ENCODE measurements around the gene DTX2. TPM values are rescaled to one million over a fixed set of nuclear protein-coding genes. Genes with fewer than 3 reads are reported as not detected.
"Not testable (repeated sequence)": the region's sequence is repeated elsewhere in the genome, so short reads cannot be mapped to it uniquely, and the experiment has no call there.

DTX2 gene
- total RNA-seq, 1 experiment from 2014 or later = 100 TPM

GRCh38 chr7:76437873-76438272 is 23.6 kb upstream of the DTX2 start:
- H4K20me1 ChIP-seq (ENCODE audit: insufficient read depth); H3K79me2 ChIP-seq (ENCODE audit: low read depth); intact Hi-C loops (cut with micrococcal nuclease; ENCODE audit: unreplicated experiment); H3K36me3 ChIP-seq (ENCODE audit: low read depth); H3K4me1 ChIP-seq (replicated peaks; ENCODE audit: insufficient read depth); H3K4me3 ChIP-seq; CTCF ChIA-PET; H3K9me2 ChIP-seq (ENCODE audit: insufficient read depth); H2AFZ ChIP-seq; H3K9me3 ChIP-seq (ENCODE audit: insufficient read depth, low read depth); BruUV-seq (replicated peaks); H3F3A ChIP-seq (ENCODE audit: insufficient read depth, low read depth); H3K27me3 ChIP-seq (ENCODE audit: insufficient read depth, low read depth); POLR2A ChIA-PET (ENCODE audit: unreplicated experiment): not testable (repeated sequence)
- 0 out of 2 replicates have a peak overlapping the region, but pooled peaks have one; percentile 26 for H3K4me2 ChIP-seq
- peak; percentile 70 for TF ChIP-seq CTCF (conservative IDR thresholded peaks at IDR 0.05)
- peak; percentile 81 to 83 for DNase-seq
- peak overlapping the region; percentile 93 for H3K27ac ChIP-seq

GRCh38 chr7:76439120-76439888 is 22.2 kb upstream of the DTX2 start:
- intact Hi-C loops (cut with micrococcal nuclease; ENCODE audit: unreplicated experiment); POLR2A ChIA-PET (ENCODE audit: unreplicated experiment): not testable (repeated sequence)

GRCh38 chr7:76440404-76440803 is 21.1 kb upstream of the DTX2 start:
- H3K4me1 ChIP-seq (replicated peaks; ENCODE audit: insufficient read depth); H3F3A ChIP-seq (ENCODE audit: insufficient read depth, low read depth); intact Hi-C loops (cut with micrococcal nuclease; ENCODE audit: unreplicated experiment); H3K27ac ChIP-seq; CTCF ChIA-PET; H2AFZ ChIP-seq; H3K79me2 ChIP-seq (ENCODE audit: low read depth); H4K20me1 ChIP-seq (ENCODE audit: insufficient read depth); DNase-seq; H3K9me2 ChIP-seq (ENCODE audit: insufficient read depth); H3K36me3 ChIP-seq (ENCODE audit: low read depth); H3K4me3 ChIP-seq; POLR2A ChIA-PET (ENCODE audit: unreplicated experiment); H3K9me3 ChIP-seq (ENCODE audit: insufficient read depth, low read depth); H3K4me2 ChIP-seq; BruUV-seq (replicated peaks); H3K27me3 ChIP-seq (ENCODE audit: insufficient read depth, low read depth): not testable (repeated sequence)

More at GRCh38 chr7:76439120-76439888, 22.2 kb upstream of the DTX2 start:
- H3K9me2 ChIP-seq (ENCODE audit: insufficient read depth); H3K4me1 ChIP-seq (replicated peaks; ENCODE audit: insufficient read depth); H3K9me3 ChIP-seq (ENCODE audit: insufficient read depth, low read depth); BruUV-seq (replicated peaks); H3F3A ChIP-seq (ENCODE audit: insufficient read depth, low read depth); H2AFZ ChIP-seq; H3K4me2 ChIP-seq; H4K20me1 ChIP-seq (ENCODE audit: insufficient read depth); H3K27me3 ChIP-seq (ENCODE audit: insufficient read depth, low read depth); DNase-seq; CTCF ChIA-PET; H3K79me2 ChIP-seq (ENCODE audit: low read depth); H3K4me3 ChIP-seq; H3K36me3 ChIP-seq (ENCODE audit: low read depth): not testable (repeated sequence)
- 0 out of 2 replicates have a peak overlapping the region, but pooled peaks have one; percentile 29 for H3K27ac ChIP-seq

- H3K9me2 ChIP-seq (ENCODE audit: insufficient read depth); H3K79me2 ChIP-seq (ENCODE audit: low read depth); H3K36me3 ChIP-seq (ENCODE audit: low read depth); H2AFZ ChIP-seq; H3K4me2 ChIP-seq; H3K27me3 ChIP-seq (ENCODE audit: insufficient read depth, low read depth); H3K4me1 ChIP-seq (replicated peaks; ENCODE audit: insufficient read depth); H3K4me3 ChIP-seq; H3K9me3 ChIP-seq (ENCODE audit: insufficient read depth, low read depth); CTCF ChIA-PET; BruUV-seq (replicated peaks); POLR2A ChIA-PET (ENCODE audit: unreplicated experiment); DNase-seq; intact Hi-C loops (cut with micrococcal nuclease; ENCODE audit: unreplicated experiment); H4K20me1 ChIP-seq (ENCODE audit: insufficient read depth); H3F3A ChIP-seq (ENCODE audit: insufficient read depth, low read depth); H3K27ac ChIP-seq: not testable (repeated sequence)
Measured at GRCh38 chr7:76441792-76442191, 19.7 kb upstream of the DTX2 start.

- intact Hi-C loops (cut with micrococcal nuclease; ENCODE audit: unreplicated experiment) = not testable (repeated sequence)
Measured at GRCh38 chr7:76442664-76443446, 18.7 kb upstream of the DTX2 start.

GRCh38 chr7:76443846-76444245 is 17.7 kb upstream of the DTX2 start:
- H3K9me2 ChIP-seq (ENCODE audit: insufficient read depth); H3K27ac ChIP-seq; intact Hi-C loops (cut with micrococcal nuclease; ENCODE audit: unreplicated experiment); CTCF ChIA-PET; H3K79me2 ChIP-seq (ENCODE audit: low read depth); H3K4me3 ChIP-seq; POLR2A ChIA-PET (ENCODE audit: unreplicated experiment); H3F3A ChIP-seq (ENCODE audit: insufficient read depth, low read depth); H3K27me3 ChIP-seq (ENCODE audit: insufficient read depth, low read depth); BruUV-seq (replicated peaks); H3K4me2 ChIP-seq; H3K36me3 ChIP-seq (ENCODE audit: low read depth); H3K4me1 ChIP-seq (replicated peaks; ENCODE audit: insufficient read depth); H4K20me1 ChIP-seq (ENCODE audit: insufficient read depth); H2AFZ ChIP-seq; H3K9me3 ChIP-seq (ENCODE audit: insufficient read depth, low read depth): not testable (repeated sequence)
- peak in 1 of 2 experiments; percentile 49 for DNase-seq

More at GRCh38 chr7:76442664-76443446, 18.7 kb upstream of the DTX2 start:
- H3K9me2 ChIP-seq (ENCODE audit: insufficient read depth); POLR2A ChIA-PET (ENCODE audit: unreplicated experiment); H3K4me3 ChIP-seq; H3K4me2 ChIP-seq; H3K79me2 ChIP-seq (ENCODE audit: low read depth); H3K27me3 ChIP-seq (ENCODE audit: insufficient read depth, low read depth); H3K36me3 ChIP-seq (ENCODE audit: low read depth); H4K20me1 ChIP-seq (ENCODE audit: insufficient read depth); H2AFZ ChIP-seq; H3K9me3 ChIP-seq (ENCODE audit: insufficient read depth, low read depth); H3K27ac ChIP-seq; CTCF ChIA-PET; DNase-seq; H3K4me1 ChIP-seq (replicated peaks; ENCODE audit: insufficient read depth); BruUV-seq (replicated peaks); H3F3A ChIP-seq (ENCODE audit: insufficient read depth, low read depth): not testable (repeated sequence)

Data from PC-9 (cell line).